HL-60 (cell line): ENCODE data around the gene C3orf20.
"Not testable (repeated sequence)": the region's sequence is repeated elsewhere in the genome, so short reads cannot be mapped to it uniquely, and the experiment has no call there.

ENCODE experiments used
- DNase-seq, 2 experiments: peaks; one replicate each; pipeline ENCODE4 v3.0.0-alpha.2; 2010 to 2020; ENCODE audit warnings: low read depth in 1 of 2, low spot score in 1 of 2
- H3K27ac ChIP-seq: fragments of 250-450 bp; sonication (Bioruptor Pico); replicated peaks from 2 replicates; pipeline ENCODE4 v1.5.1; 2020; ENCODE audit warnings: mild to moderate bottlenecking, moderate library complexity
- H3K27me3 ChIP-seq: fragments of 250-450 bp; sonication (Bioruptor Pico); 2 replicates; pipeline ENCODE4 v1.5.1; 2021; ENCODE audit warnings: mild to moderate bottlenecking, moderate library complexity; ENCODE audit not compliant: insufficient read depth, poor library complexity, severe bottlenecking
- H3K4me3 ChIP-seq: replicated peaks from 2 replicates; pipeline ENCODE4 v1.5.1; 2011; ENCODE audit warnings: mild to moderate bottlenecking, control low read depth, low read length; ENCODE audit not compliant: insufficient read depth
- CTCF ChIP-seq: IDR thresholded peaks from one replicate; pipeline ENCODE4 v1.5.1; 2011; ENCODE audit warnings: low read length, control low read depth, inconsistent platforms; ENCODE audit not compliant: insufficient read depth
- GABPA ChIP-seq: IDR thresholded peaks from 2 replicates; pipeline ENCODE4 v1.6.1; 2012; ENCODE audit warnings: low read depth
- POLR2AphosphoS5 ChIP-seq: IDR thresholded peaks from 2 replicates; pipeline ENCODE4 v1.6.1; 2012; ENCODE audit warnings: low read depth
- REST ChIP-seq: IDR thresholded peaks from 2 replicates; pipeline ENCODE4 v1.6.1; 2012; ENCODE audit warnings: low read depth; ENCODE audit not compliant: insufficient replicate concordance
- SPI1 ChIP-seq: IDR thresholded peaks from 2 replicates; pipeline ENCODE4 v1.6.1; 2012; ENCODE audit warnings: low read depth, mild to moderate bottlenecking, borderline replicate concordance

Gene C3orf20

GRCh38 chr3:14808502-14809266 lies 133.7 kb downstream of the C3orf20 start:
- no peak for DNase-seq
- no peak overlapping the region for H3K4me3 ChIP-seq
- no peak for TF ChIP-seq POLR2AphosphoS5
- TF ChIP-seq REST, result no peak
- no peak for TF ChIP-seq SPI1
- no peak for TF ChIP-seq CTCF
- TF ChIP-seq GABPA, result no peak
- H3K27me3 ChIP-seq, result peaks cover 39% of the 10 kb centered on the region
- H3K27ac ChIP-seq, result no peak overlapping the region

GRCh38 chr3:14809611-14810010 lies 134.7 kb downstream of the C3orf20 start:
- not testable (repeated sequence) for DNase-seq, H3K4me3 ChIP-seq
- H3K27me3 ChIP-seq, result peaks cover 44% of the 10 kb centered on the region

GRCh38 chr3:14810070-14810791 lies 135.3 kb downstream of the C3orf20 start:
- TF ChIP-seq REST (no peak), POLR2AphosphoS5 (no peak), CTCF (no peak), GABPA (no peak), SPI1 (no peak)
- Histone ChIP-seq H3K4me3 (no peak overlapping the region), H3K27ac (no peak overlapping the region), H3K27me3 (peaks cover 47% of the 10 kb centered on the region)
- DNase-seq, result no peak

More at GRCh38 chr3:14809611-14810010, 134.7 kb downstream of the C3orf20 start:
- not testable (repeated sequence) for H3K27ac ChIP-seq

GRCh38 chr3:14810801-14811661 lies 136.1 kb downstream of the C3orf20 start:
- no peak overlapping the region for H3K4me3 ChIP-seq
- no peak overlapping the region for H3K27ac ChIP-seq
- peaks cover 47% of the 10 kb centered on the region for H3K27me3 ChIP-seq
- no peak for DNase-seq
- TF ChIP-seq CTCF, result no peak
- TF ChIP-seq REST, result no peak
- TF ChIP-seq POLR2AphosphoS5, result no peak
- TF ChIP-seq SPI1, result no peak
- no peak for TF ChIP-seq GABPA
